Upper lobe of right lung (tissue), 1 donor: ENCODE results near the gene WWOX. TPM values are rescaled to one million over a fixed set of nuclear protein-coding genes. Genes with fewer than 3 reads are reported as not detected.

Source experiments
- ATAC-seq: fragments of 200-7000 bp; cut with Tn5 transposase; one replicate; pipeline ENCODE4 v1.9.1; 2020; ENCODE audit warnings: mild to moderate bottlenecking, moderate library complexity
- DNase-seq: peaks from one replicate; pipeline ENCODE4 v3.0.0-alpha.2; 2020
- H3K27ac ChIP-seq: fragments of 200-600 bp; one replicate; pipeline ENCODE4 v1.8.0; 2022
- H3K27me3 ChIP-seq: fragments of 200-600 bp; one replicate; pipeline ENCODE4 v1.8.0; 2022; ENCODE audit warnings: mild to moderate bottlenecking
- H3K36me3 ChIP-seq: fragments of 200-600 bp; one replicate; pipeline ENCODE4 v1.8.0; 2022
- H3K4me1 ChIP-seq: fragments of 200-600 bp; one replicate; pipeline ENCODE4 v1.8.0; 2022
- H3K4me3 ChIP-seq: fragments of 200-600 bp; one replicate; pipeline ENCODE4 v1.8.0; 2022; ENCODE audit warnings: mild to moderate bottlenecking
- H3K9me3 ChIP-seq: fragments of 200-600 bp; one replicate; pipeline ENCODE4 v1.8.0; 2022
- intact Hi-C: fragments of 100-400 bp; cut with DNase I; formaldehyde crosslinking; loops from one replicate; pipeline ENCODE4 v1.11.0; 2022
- total RNA-seq: library from RNA; stranded (reverse); fragmentation: NEBNext Ultra II Directional; extraction: Animal tissue kit (Norgen Biotek cat#: 25700); gene quantifications from one replicate; pipeline ENCODE4 v1.2.1, GENCODE V29; 2021
- TF ChIP-seq, protein P1 (sequence below): fragments of 200-600 bp; IDR thresholded peaks from one replicate; pipeline ENCODE4 v1.8.0; 2022; ENCODE audit warnings: antibody characterized with exemption
- donor health status: DM: no; HTN: yes; CAD: no; lungs with severe emphysema.

The WWOX gene
- total RNA-seq, 1 donor from 2014 or later, result 17.0 TPM

- H3K4me3 ChIP-seq, result no peak overlapping the region
- H3K27ac ChIP-seq, result no peak overlapping the region
- H3K36me3 ChIP-seq, result no peaks in the 10 kb centered on the region
- intact Hi-C loops, result no loop called here
- peaks cover 5% of the 10 kb centered on the region for H3K4me1 ChIP-seq
- DNase-seq (no peak), ATAC-seq (no peak)
- TF ChIP-seq, protein P1, sequence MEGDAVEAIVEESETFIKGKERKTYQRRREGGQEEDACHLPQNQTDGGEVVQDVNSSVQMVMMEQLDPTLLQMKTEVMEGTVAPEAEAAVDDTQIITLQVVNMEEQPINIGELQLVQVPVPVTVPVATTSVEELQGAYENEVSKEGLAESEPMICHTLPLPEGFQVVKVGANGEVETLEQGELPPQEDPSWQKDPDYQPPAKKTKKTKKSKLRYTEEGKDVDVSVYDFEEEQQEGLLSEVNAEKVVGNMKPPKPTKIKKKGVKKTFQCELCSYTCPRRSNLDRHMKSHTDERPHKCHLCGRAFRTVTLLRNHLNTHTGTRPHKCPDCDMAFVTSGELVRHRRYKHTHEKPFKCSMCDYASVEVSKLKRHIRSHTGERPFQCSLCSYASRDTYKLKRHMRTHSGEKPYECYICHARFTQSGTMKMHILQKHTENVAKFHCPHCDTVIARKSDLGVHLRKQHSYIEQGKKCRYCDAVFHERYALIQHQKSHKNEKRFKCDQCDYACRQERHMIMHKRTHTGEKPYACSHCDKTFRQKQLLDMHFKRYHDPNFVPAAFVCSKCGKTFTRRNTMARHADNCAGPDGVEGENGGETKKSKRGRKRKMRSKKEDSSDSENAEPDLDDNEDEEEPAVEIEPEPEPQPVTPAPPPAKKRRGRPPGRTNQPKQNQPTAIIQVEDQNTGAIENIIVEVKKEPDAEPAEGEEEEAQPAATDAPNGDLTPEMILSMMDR, result no peak
- H3K9me3 ChIP-seq, result no peaks in the 10 kb centered on the region
- no peaks in the 10 kb centered on the region for H3K27me3 ChIP-seq
These were observed 976.8 kb downstream of the WWOX start for GRCh38 chr16:79076047-79076767.

- ATAC-seq (no peak), DNase-seq (no peak)
- intact Hi-C loops, result no loop called here
- TF ChIP-seq, protein P1, result no peak
- no peak overlapping the region for H3K4me3 ChIP-seq
- H3K27me3 ChIP-seq, result no peaks in the 10 kb centered on the region
- no peaks in the 10 kb centered on the region for H3K36me3 ChIP-seq
- H3K27ac ChIP-seq, result no peak overlapping the region
- no peaks in the 10 kb centered on the region for H3K4me1 ChIP-seq
- no peaks in the 10 kb centered on the region for H3K9me3 ChIP-seq
These were observed 977.9 kb downstream of the WWOX start for GRCh38 chr16:79077346-79077745.

GRCh38 chr16:79079656-79080420 is 980.4 kb downstream of the WWOX start:
- intact Hi-C loops, result no loop called here
- ATAC-seq, result no peak
- Histone ChIP-seq H3K9me3 (no peaks in the 10 kb centered on the region), H3K27me3 (no peaks in the 10 kb centered on the region), H3K4me1 (no peaks in the 10 kb centered on the region), H3K36me3 (no peaks in the 10 kb centered on the region), H3K27ac (no peak overlapping the region), H3K4me3 (no peak overlapping the region)
- DNase-seq, result no peak
- TF ChIP-seq, protein P1, result no peak

DNA sequence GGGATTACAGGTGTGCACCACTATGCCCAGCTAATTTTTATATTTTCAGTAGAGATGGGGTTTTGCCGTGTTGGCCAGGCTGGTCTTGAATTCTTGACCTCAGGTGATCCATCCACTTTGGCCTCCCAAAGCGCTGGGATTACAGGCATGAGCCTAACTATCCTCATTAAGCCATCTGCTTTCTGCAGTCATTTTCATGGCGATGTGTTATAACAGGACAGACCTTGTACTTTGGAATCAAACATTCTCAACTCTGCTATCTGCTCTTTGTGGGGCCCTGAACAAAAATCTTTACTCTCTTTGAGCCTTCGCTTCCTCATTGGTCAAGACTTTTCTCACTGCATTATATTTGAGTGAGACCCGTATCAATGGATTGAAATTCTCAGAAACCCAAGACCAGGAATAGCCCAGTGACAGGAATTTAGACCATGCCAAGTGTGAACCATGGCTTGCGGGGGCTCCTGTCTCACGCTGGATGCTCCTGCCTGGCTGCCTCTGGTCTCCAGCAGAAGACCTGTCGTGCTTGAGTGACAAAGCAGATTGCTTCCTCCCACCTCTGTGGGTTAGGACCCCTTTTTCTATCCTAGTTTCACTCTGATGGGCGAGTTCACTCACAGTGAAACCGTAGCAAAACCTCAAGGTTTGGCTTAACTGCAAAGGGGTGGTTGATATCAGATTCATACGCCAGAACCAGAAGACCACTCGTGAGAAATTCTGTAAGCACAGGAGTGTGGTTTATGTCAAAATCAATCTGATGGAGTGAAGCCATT is 982.0 kb downstream of the WWOX start:
- Histone ChIP-seq H3K4me3 (no peak overlapping the region), H3K4me1 (no peaks in the 10 kb centered on the region), H3K9me3 (no peaks in the 10 kb centered on the region), H3K27ac (no peak overlapping the region), H3K36me3 (no peaks in the 10 kb centered on the region), H3K27me3 (no peaks in the 10 kb centered on the region)
- ATAC-seq, result no peak
- TF ChIP-seq, protein P1, result no peak
- intact Hi-C loops, result no loop called here
- no peak for DNase-seq

DNA sequence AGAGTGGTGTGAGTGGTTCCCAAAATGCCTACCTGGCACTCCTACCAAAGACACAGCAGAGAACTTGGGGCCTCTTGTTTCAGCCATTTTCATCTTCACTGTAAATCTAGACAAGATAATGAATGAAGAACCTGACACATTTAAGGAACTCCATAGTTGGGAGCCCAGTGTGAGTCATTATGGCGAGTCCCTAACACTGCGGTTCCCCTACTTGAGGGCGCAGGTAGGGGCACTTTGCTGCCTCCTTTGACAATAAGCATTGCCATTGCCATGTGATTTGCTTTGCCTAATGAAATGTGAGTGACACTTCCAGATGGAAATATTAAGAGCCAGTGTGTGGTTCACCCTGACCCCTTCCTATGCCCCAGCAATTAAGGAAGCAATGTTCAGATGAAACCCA is 983.5 kb downstream of the WWOX start:
- Histone ChIP-seq H3K36me3 (no peaks in the 10 kb centered on the region), H3K9me3 (no peaks in the 10 kb centered on the region), H3K4me1 (no peaks in the 10 kb centered on the region), H3K4me3 (no peak overlapping the region), H3K27ac (no peak overlapping the region), H3K27me3 (no peaks in the 10 kb centered on the region)
- ATAC-seq (no peak), DNase-seq (no peak)
- intact Hi-C loops, result no loop called here
- TF ChIP-seq, protein P1, result no peak
